H1 (cell line): ENCODE data around the gene NCLN. TPM values are rescaled to one million over a fixed set of nuclear protein-coding genes. Genes with fewer than 3 reads are reported as not detected.

Experiments
- CTCF ChIA-PET: fragments of 300-600 bp; sonication (Branson Sonifier 250); formaldehyde crosslinking; loops from one replicate; lab custom pipeline; 2021; ENCODE audit not compliant: partially characterized antibody; lab: Charles Lee
- POLR2A ChIA-PET: fragments of 300-600 bp; sonication (Branson Sonifier 250); formaldehyde crosslinking; loops from one replicate; lab custom pipeline; 2021; ENCODE audit warnings: inconsistent platforms; ENCODE audit not compliant: partially characterized antibody; lab: Charles Lee
- DNase-seq, 2 experiments: peaks; one replicate each; pipeline versions ENCODE4 v3.0.0 to v3.0.0-alpha.2; 2010 to 2022; ENCODE audit warnings: low spot score in 2 of 2, low read depth in 1 of 2, mixed read lengths in 1 of 2
- FAIRE-seq: peaks from 2 replicates; lab custom pipeline; 2011; peaks lifted over from hg19 to GRCh38; lab: Jason Lieb, UNC
- H2AFZ ChIP-seq: 2 replicates; pipeline ENCODE4 v1.8.1; 2012; ENCODE audit warnings: low read length, inconsistent platforms
- H2AK5ac ChIP-seq: 2 replicates; pipeline ENCODE4 v1.6.1; 2013; ENCODE audit warnings: low read depth, low read length
- H2BK120ac ChIP-seq: replicated peaks from 2 replicates; pipeline ENCODE3; 2013; ENCODE audit warnings: low read depth, low read length, inconsistent platforms
- H2BK12ac ChIP-seq: 2 replicates; pipeline ENCODE4 v1.6.1; 2013; ENCODE audit warnings: low read depth, low read length
- H2BK15ac ChIP-seq: 2 replicates; pipeline ENCODE4 v1.6.1; 2013; ENCODE audit warnings: low read length
- H2BK20ac ChIP-seq: 2 replicates; pipeline ENCODE4 v1.6.1; 2013; ENCODE audit warnings: low read length
- H2BK5ac ChIP-seq: 2 replicates; pipeline ENCODE4 v1.6.1; 2013; ENCODE audit warnings: low read depth, low read length
- H3K14ac ChIP-seq: 2 replicates; pipeline ENCODE4 v1.6.1; 2013; ENCODE audit warnings: inconsistent platforms; ENCODE audit not compliant: insufficient read length
- H3K18ac ChIP-seq: 2 replicates; pipeline ENCODE4 v1.6.1; 2013; ENCODE audit warnings: low read length; ENCODE audit errors: extremely low read depth
- H3K23ac ChIP-seq: 2 replicates; pipeline ENCODE4 v1.6.1; 2013; ENCODE audit warnings: inconsistent platforms; ENCODE audit not compliant: insufficient read length
- H3K23me2 ChIP-seq: 2 replicates; pipeline ENCODE4 v1.6.1; 2013; ENCODE audit warnings: low read depth, low read length
- H3K27ac ChIP-seq: 2 replicates; pipeline ENCODE4 v1.6.1; 2011; ENCODE audit warnings: low read depth, low read length, inconsistent platforms
- H3K27me3 ChIP-seq, 4 experiments: replicated peaks in 1 of 4; 1 replicate in 1 of 4; 2 replicates in 3 of 4; pipeline versions ENCODE4 v1.6.1 to v1.8.1; 2011 to 2013; ENCODE audit warnings: low read length in 3 of 4, mild to moderate bottlenecking in 3 of 4, inconsistent platforms in 2 of 4, mixed read lengths in 2 of 4, moderate library complexity in 1 of 4; ENCODE audit not compliant: control insufficient read depth in 3 of 4, insufficient read depth in 3 of 4; ENCODE audit errors: extremely low read depth in 1 of 4
- H3K36me3 ChIP-seq, 4 experiments: 2 replicates each; pipeline versions ENCODE4 v1.6.1 to v1.8.1; 2011 to 2013; ENCODE audit warnings: mild to moderate bottlenecking in 4 of 4, low read length in 3 of 4, moderate library complexity in 2 of 4, control low read depth in 1 of 4, inconsistent platforms in 1 of 4; ENCODE audit not compliant: insufficient read depth in 4 of 4, control insufficient read depth in 2 of 4
- H3K4ac ChIP-seq: replicated peaks from 2 replicates; pipeline ENCODE3; 2013; ENCODE audit warnings: low read length, low read depth, mixed read lengths, inconsistent platforms; ENCODE audit not compliant: insufficient read length
- H3K4me1 ChIP-seq, 4 experiments: replicated peaks in 1 of 4; 1 replicate in 1 of 4; 2 replicates in 3 of 4; pipeline versions ENCODE4 v1.6.1 to v1.8.1; 2011 to 2013; ENCODE audit warnings: low read length in 3 of 4, inconsistent platforms in 2 of 4, mixed read lengths in 1 of 4; ENCODE audit not compliant: insufficient read depth in 4 of 4, control insufficient read depth in 3 of 4
- H3K4me2 ChIP-seq, 2 experiments: 2 replicates each; pipeline versions ENCODE4 v1.6.1 to v1.8.1; 2011 to 2013; ENCODE audit warnings: low read depth in 2 of 2, low read length in 2 of 2, control low read depth in 1 of 2, inconsistent platforms in 1 of 2, mild to moderate bottlenecking in 1 of 2; ENCODE audit not compliant: insufficient read depth in 1 of 2
- H3K4me3 ChIP-seq, 4 experiments: fragments of 200-600, 300-600 bp in 1 of 4; sonication (generic), shearing (Covaris generic), sonication (Bioruptor Twin) in 1 of 4; 2 replicates each; pipeline versions ENCODE4 v1.5.1 to v1.8.1; 2011 to 2016; ENCODE audit warnings: low read length in 4 of 4, low read depth in 3 of 4, control low read depth in 2 of 4, inconsistent platforms in 2 of 4, mild to moderate bottlenecking in 2 of 4, mixed read lengths in 1 of 4, moderate library complexity in 1 of 4; ENCODE audit not compliant: insufficient read depth in 2 of 4; ENCODE audit errors: extremely low read depth in 1 of 4
- H3K56ac ChIP-seq: replicated peaks from 2 replicates; pipeline ENCODE3; 2013; ENCODE audit warnings: low read depth, mild to moderate bottlenecking, mixed read lengths, low read length, inconsistent platforms; ENCODE audit not compliant: insufficient read length
- H3K79me1 ChIP-seq: 2 replicates; pipeline ENCODE4 v1.6.1; 2013; ENCODE audit warnings: low read depth, low read length, control low read depth
- H3K79me2 ChIP-seq, 2 experiments: 2 replicates each; pipeline versions ENCODE4 v1.6.1 to v1.8.1; 2012 to 2013; ENCODE audit warnings: low read length in 2 of 2, mild to moderate bottlenecking in 2 of 2, inconsistent platforms in 1 of 2; ENCODE audit not compliant: insufficient read depth in 2 of 2, control insufficient read depth in 1 of 2
- H3K9ac ChIP-seq, 4 experiments: replicated peaks in 1 of 4; 1 replicate in 1 of 4; 2 replicates in 3 of 4; pipeline versions ENCODE4 v1.6.1 to v1.8.1; 2011 to 2013; ENCODE audit warnings: low read depth in 3 of 4, low read length in 3 of 4, control low read depth in 2 of 4, mild to moderate bottlenecking in 2 of 4, moderate library complexity in 2 of 4, inconsistent platforms in 1 of 4; ENCODE audit errors: extremely low read depth in 1 of 4
- H3K9me3 ChIP-seq, 2 experiments: 2 replicates each; pipeline versions ENCODE4 v1.6.1 to v1.8.1; 2012 to 2013; ENCODE audit warnings: mild to moderate bottlenecking in 2 of 2, moderate library complexity in 2 of 2, control low read depth in 1 of 2, inconsistent platforms in 1 of 2, low read depth in 1 of 2, low read length in 1 of 2, mixed read lengths in 1 of 2; ENCODE audit not compliant: insufficient read depth in 2 of 2
- H4K20me1 ChIP-seq, 2 experiments: replicated peaks in 1 of 2; 2 replicates each; pipeline versions ENCODE3 to v1.8.1; 2011 to 2013; ENCODE audit warnings: inconsistent platforms in 2 of 2, low read length in 2 of 2, mild to moderate bottlenecking in 1 of 2; ENCODE audit not compliant: insufficient read depth in 2 of 2, control insufficient read depth in 1 of 2
- H4K5ac ChIP-seq: 2 replicates; pipeline ENCODE4 v1.6.1; 2013; ENCODE audit warnings: low read length, low read depth, mixed read lengths, inconsistent platforms; ENCODE audit not compliant: insufficient read length
- H4K8ac ChIP-seq: 2 replicates; pipeline ENCODE4 v1.8.0; 2013; ENCODE audit warnings: mild to moderate bottlenecking, moderate library complexity, low read length, inconsistent platforms; ENCODE audit not compliant: insufficient read depth; ENCODE audit errors: extremely low read depth
- H4K91ac ChIP-seq: replicated peaks from 2 replicates; pipeline ENCODE3; 2013; ENCODE audit warnings: low read length, mixed read lengths, inconsistent platforms; ENCODE audit not compliant: insufficient read length
- HDAC2 ChIP-seq, 2 experiments: fragments of 300-600 bp in 1 of 2; sonication (generic) in 1 of 2; IDR thresholded peaks; 2 replicates each; pipeline ENCODE4 v1.6.1; 2011 to 2012; ENCODE audit warnings: low read depth in 2 of 2, low read length in 2 of 2, mild to moderate bottlenecking in 2 of 2, moderate library complexity in 2 of 2, borderline replicate concordance in 1 of 2, inconsistent platforms in 1 of 2
- KDM4A ChIP-seq: IDR thresholded peaks from one replicate; pipeline ENCODE4 v1.7.1; 2012; ENCODE audit warnings: low read depth, mild to moderate bottlenecking, moderate library complexity, low read length, inconsistent platforms; ENCODE audit not compliant: severe bottlenecking
- POLR2AphosphoS5 ChIP-seq: IDR thresholded peaks from 2 replicates; pipeline ENCODE4 v1.6.1; 2011; ENCODE audit warnings: low read depth, low read length
- TBP ChIP-seq: IDR thresholded peaks from 2 replicates; pipeline ENCODE4 v1.6.1; 2011; ENCODE audit warnings: low read depth, low read length, improper control_type of control experiment
- WGBS, 2 experiments: shearing (Covaris generic) in 1 of 2; methylation state at CpG; one replicate each; pipeline versions ENCODE4 v1.1.6 to v1.1.7; 2013 to 2015; ENCODE audit warnings: low lambda C conversion rate in 2 of 2, mixed read lengths in 2 of 2, inconsistent platforms in 1 of 2, low coverage in 1 of 2, missing lambda C conversion rate in 1 of 2; ENCODE audit not compliant: insufficient replicate concordance in 2 of 2, insufficient coverage in 1 of 2, insufficient read length in 1 of 2; ENCODE audit errors: extremely low coverage in 1 of 2, missing lambda C conversion rate in 1 of 2; 5-methylcytosine and 5-hydroxymethylcytosine counted together
- polyA plus RNA-seq, 7 experiments: library from polyadenylated mRNA; depleted of rRNA in 3 of 7; stranded (reverse) in 5 of 7; unstranded in 2 of 7; fragments of >200 nt in 5 of 7; fragments of 200-250 nt in 2 of 7; gene quantifications; 1 replicate in 5 of 7; 2 replicates in 1 of 7; 4 replicates in 1 of 7; pipeline versions ENCODE4 v1.2.1 to v1.2.3, GENCODE V29; 2011 to 2013; ENCODE audit warnings: missing spikeins in 2 of 7, mixed read lengths in 2 of 7
- total RNA-seq: library from RNA; stranded (reverse); fragmentation: NEBNext Ultra II Directional; extraction: Animal tissue kit (Norgen Biotek cat#: 25700); gene quantifications from 2 replicates; pipeline ENCODE4 v1.2.1, GENCODE V29; 2021

Gene NCLN
- total and polyA plus RNA-seq, 2 of the 8 experiments (the other 6 are each of a cell fraction or from before 2014, with no cell fraction given), result 89.2 to 103 TPM

- no peak for FAIRE-seq
- no peak overlapping the region for H2AFZ ChIP-seq
- CTCF ChIA-PET, result interaction anchor here (0.6 to 1.2 kb wide), 4 partner anchors 9 to 150 kb away, joined by 3 to 4 read pairs (median 3); no protein-coding TSS in a partner anchor
Observed at GRCh38 chr19:3245050-3245449, 59.3 kb downstream of the NCLN start.

More at GRCh38 chr19:3245050-3245449, 59.3 kb downstream of the NCLN start:
- Histone ChIP-seq H4K20me1 (peaks cover 7 to 21% of the 10 kb centered on the region in 2 experiments), H2AK5ac (peak overlapping the region; percentile 57; the same call in 1 of the 2 replicates), H3K79me1 (peaks cover 10% of the 10 kb centered on the region; the same call in 1 of the 2 replicates), H2BK5ac (no peak overlapping the region; the same call in 1 of the 2 replicates), H3K36me3 (peaks cover 0 to 4% (median 0%) of the 10 kb centered on the region in 4 experiments; a peak in 1 of 8 replicates), H4K8ac (no peak overlapping the region), H3K23ac (peak overlapping the region; percentile 99), H3K9me3 (no peaks in the 10 kb centered on the region), H3K79me2 (no peaks in the 10 kb centered on the region), H3K27ac (no peak overlapping the region), H3K23me2 (peaks cover 12% of the 10 kb centered on the region), H3K4me2 (no peak overlapping the region; a peak in 1 of 4 replicates), H2BK12ac (no peak overlapping the region), H3K9ac (no peak overlapping the region; a peak in 1 of 7 replicates), H3K56ac (peak overlapping the region; percentile 57), H4K5ac (no peak overlapping the region), H3K4me1 (peaks cover 0 to 3% (median 0%) of the 10 kb centered on the region in 4 experiments; a peak in 1 of 7 replicates), H2BK15ac (no peak overlapping the region), H3K4ac (peak overlapping the region; percentile 97), H4K91ac (no peak overlapping the region), H3K27me3 (peaks cover 0 to 2% (median 0%) of the 10 kb centered on the region in 4 experiments; a peak in 1 of 7 replicates), H2BK20ac (no peak overlapping the region), H3K4me3 (no peak overlapping the region), H3K14ac (no peak overlapping the region), H3K18ac (no peak overlapping the region), H2BK120ac (no peak overlapping the region)
- WGBS, 2 experiments, result 82% methylated on average over 9 of the region's 9 CpGs; no CpG with 5 or more reads in 1 of the 2 experiments
- no peak for DNase-seq
- POLR2A ChIA-PET, result interaction anchor here (0.6 to 1.4 kb wide), 3 partner anchors 11 to 33 kb away, joined by 3 to 7 read pairs (median 3); no protein-coding TSS in a partner anchor
- no peak for TF ChIP-seq TBP
- TF ChIP-seq POLR2AphosphoS5, result no peak
- no peak for TF ChIP-seq HDAC2 (IDR thresholded peaks at IDR 0.05; ENCODE audit: borderline replicate concordance in 1 of 2, low read depth in 2 of 2, low read length in 2 of 2)
- no peak for TF ChIP-seq KDM4A
